Measurements from ENCODE around the gene DYNC2LI1. TPM values are rescaled to one million over a fixed set of nuclear protein-coding genes. Genes with fewer than 3 reads are reported as not detected.

The DYNC2LI1 gene
- total and polyA plus RNA-seq, 8 donors = 3.5 to 43.1 (median 26.4) TPM

DNA sequence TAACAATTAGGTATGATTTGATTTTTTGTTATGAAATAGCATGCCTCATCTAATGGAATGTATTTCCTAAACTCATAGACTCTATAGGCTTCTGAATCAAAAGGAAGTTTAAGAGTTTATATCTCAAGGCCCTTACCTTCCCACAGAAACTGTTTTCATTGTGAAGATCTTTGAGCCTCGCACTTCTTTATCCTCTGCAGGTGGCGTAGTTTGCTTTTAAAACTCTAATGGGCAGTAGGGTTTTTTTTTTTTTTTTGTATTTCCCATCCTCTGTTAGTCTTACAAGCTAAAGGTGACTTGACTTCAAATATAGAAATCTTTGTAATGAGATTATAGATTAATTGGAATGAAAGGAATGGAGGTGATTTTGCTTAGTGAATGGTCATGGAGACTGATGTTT is 28.3 kb downstream of the DYNC2LI1 start:
- no peak overlapping the region for H3K27ac ChIP-seq
- no peak overlapping the region for H3K4me3 ChIP-seq
- peaks cover 0 to 15% (median 4%) of the 10 kb centered on the region in 4 donors for H3K4me1 ChIP-seq
- TF ChIP-seq CTCF (IDR thresholded peaks at IDR 0.05) (no peak), POLR2A (IDR thresholded peaks at IDR 0.05) (no peak), EP300 (IDR thresholded peaks at IDR 0.05) (no peak), POLR2AphosphoS5 (IDR thresholded peaks at IDR 0.05) (no peak)
- 78 to 93% (median 91%) methylated on average over 2 of the region's 2 CpGs for WGBS, 5 donors
- no peak for DNase-seq
- H3K9me3 ChIP-seq = no peaks in the 10 kb centered on the region
- peaks cover 0 to 35% (median 19%) of the 10 kb centered on the region in 4 donors for H3K36me3 ChIP-seq
- H3K27me3 ChIP-seq = no peaks in the 10 kb centered on the region
- intact Hi-C loops (cut with DNase I; ENCODE audit: low total_unique reads) = no loop called here

- H3K36me3 ChIP-seq = peaks cover 0 to 29% (median 19%) of the 10 kb centered on the region in 4 donors
- H3K27me3 ChIP-seq = no peaks in the 10 kb centered on the region
- TF ChIP-seq EP300 (IDR thresholded peaks at IDR 0.05) = no peak
- no peak for TF ChIP-seq POLR2A (IDR thresholded peaks at IDR 0.05)
- no peak for TF ChIP-seq POLR2AphosphoS5 (IDR thresholded peaks at IDR 0.05)
- TF ChIP-seq CTCF (IDR thresholded peaks at IDR 0.05) = no peak
- 51 to 97% (median 80%) methylated on average over 1 of the region's 1 CpG for WGBS, 5 donors
- no peak overlapping the region for H3K4me3 ChIP-seq
- no peak overlapping the region for H3K27ac ChIP-seq
- peaks cover 0 to 15% (median 4%) of the 10 kb centered on the region in 4 donors for H3K4me1 ChIP-seq
- intact Hi-C loops (cut with DNase I; ENCODE audit: low total_unique reads) = no loop called here
- DNase-seq = no peak
- no peaks in the 10 kb centered on the region for H3K9me3 ChIP-seq
These were observed 29.3 kb downstream of the DYNC2LI1 start for GRCh38 chr2:43803113-43803512.

DNA sequence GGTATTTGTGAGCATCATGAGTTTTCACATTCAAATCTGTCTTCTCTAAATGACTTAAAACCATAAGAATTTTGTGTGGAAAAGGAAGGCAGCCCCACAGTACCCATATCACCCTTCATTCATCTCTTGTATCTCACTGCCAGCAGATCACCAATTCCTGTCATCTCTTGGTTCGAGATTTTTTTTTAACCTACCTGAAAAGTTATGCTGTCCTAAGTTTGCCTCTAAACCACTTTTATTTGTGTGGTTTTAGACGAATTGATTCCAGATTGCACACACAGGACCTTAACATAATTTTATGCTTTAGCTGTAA is 32.8 kb downstream of the DYNC2LI1 start:
- no peak for DNase-seq
- WGBS, 5 donors = 48 to 69% (median 63%) methylated on average over 2 of the region's 2 CpGs
- no peak overlapping the region for H3K4me3 ChIP-seq
- H3K27me3 ChIP-seq = no peaks in the 10 kb centered on the region
- peaks cover 0 to 15% (median 2%) of the 10 kb centered on the region in 4 donors for H3K4me1 ChIP-seq
- no peaks in the 10 kb centered on the region for H3K9me3 ChIP-seq
- H3K27ac ChIP-seq = no peak overlapping the region
- TF ChIP-seq CTCF (IDR thresholded peaks at IDR 0.05) (no peak), POLR2AphosphoS5 (IDR thresholded peaks at IDR 0.05) (no peak), EP300 (IDR thresholded peaks at IDR 0.05) (no peak), POLR2A (IDR thresholded peaks at IDR 0.05) (no peak)
- intact Hi-C loops (cut with DNase I; ENCODE audit: low total_unique reads) = no loop called here
- H3K36me3 ChIP-seq = peaks cover 0 to 59% (median 46%) of the 10 kb centered on the region in 4 donors

DNA sequence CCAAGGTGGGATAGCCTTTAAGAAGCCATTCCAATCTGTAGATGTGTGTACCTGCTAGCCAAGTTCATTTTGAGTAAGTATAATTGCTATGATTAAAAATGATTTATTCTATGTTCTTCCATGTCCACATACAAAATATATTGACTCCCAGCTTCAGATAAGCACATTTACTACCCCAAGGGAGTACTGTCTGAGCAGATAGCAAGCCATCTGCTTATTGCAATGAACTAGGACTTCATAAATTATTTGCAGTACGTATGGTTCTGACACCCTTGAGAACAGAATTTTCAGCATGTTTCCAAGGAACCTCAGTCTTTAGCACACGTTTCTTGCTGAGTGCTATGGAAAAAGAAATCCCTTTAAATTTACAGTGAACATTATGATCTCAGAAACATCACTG is 36.6 kb downstream of the DYNC2LI1 start:
- 77 to 89% (median 80%) methylated on average over 2 of the region's 2 CpGs for WGBS, 5 donors
- intact Hi-C loops (cut with DNase I; ENCODE audit: low total_unique reads) = no loop called here
- Histone ChIP-seq H3K27ac (no peak overlapping the region), H3K36me3 (peaks cover 5 to 56% (median 37%) of the 10 kb centered on the region in 4 donors), H3K4me1 (peaks cover 0 to 12% (median 2%) of the 10 kb centered on the region in 4 donors), H3K9me3 (no peaks in the 10 kb centered on the region), H3K4me3 (no peak overlapping the region), H3K27me3 (no peaks in the 10 kb centered on the region)
- no peak for DNase-seq
- TF ChIP-seq EP300 (IDR thresholded peaks at IDR 0.05) (no peak), CTCF (IDR thresholded peaks at IDR 0.05) (no peak), POLR2A (IDR thresholded peaks at IDR 0.05) (no peak), POLR2AphosphoS5 (IDR thresholded peaks at IDR 0.05) (no peak)

All from stomach (tissue), 9 donors.